ENCODE results near the gene VPREB1.
"Not testable (repeated sequence)": the region's sequence is repeated elsewhere in the genome, so short reads cannot be mapped to it uniquely, and the experiment has no call there.

VPREB1 gene

GRCh38 chr22:22207845-22208564, 36.6 kb upstream of the VPREB1 start:
- Mint-ChIP-seq H3K27me3 (ENCODE audit: low read depth) (no peaks in the 10 kb centered on the region), H3K27ac (peak overlapping the region; percentile 86), H3K4me3 (peak overlapping the region; percentile 65), H3K9me3 (no peaks in the 10 kb centered on the region), H3K4me1 (ENCODE audit: low read depth) (peaks cover 34% of the 10 kb centered on the region), H3K36me3 (ENCODE audit: low read depth) (no peaks in the 10 kb centered on the region)

GRCh38 chr22:22208652-22209051, 35.9 kb upstream of the VPREB1 start:
- Mint-ChIP-seq H3K4me3 (peak overlapping the region; percentile 44), H3K27ac (peak overlapping the region; percentile 55), H3K4me1 (ENCODE audit: low read depth) (peaks cover 34% of the 10 kb centered on the region), H3K9me3 (no peaks in the 10 kb centered on the region), H3K27me3 (ENCODE audit: low read depth) (no peaks in the 10 kb centered on the region), H3K36me3 (ENCODE audit: low read depth) (no peaks in the 10 kb centered on the region)

GRCh38 chr22:22209080-22209640, 35.4 kb upstream of the VPREB1 start:
- H3K27me3 Mint-ChIP-seq (ENCODE audit: low read depth); H3K36me3 Mint-ChIP-seq (ENCODE audit: low read depth); H3K4me3 Mint-ChIP-seq; H3K9me3 Mint-ChIP-seq: not testable (repeated sequence)
- H3K4me1 Mint-ChIP-seq (ENCODE audit: low read depth) = peaks cover 34% of the 10 kb centered on the region
- H3K27ac Mint-ChIP-seq = peak overlapping the region; percentile 58

- peak overlapping the region; percentile 98 for H3K27ac Mint-ChIP-seq
- H3K4me3 Mint-ChIP-seq = peak overlapping the region; percentile 65
- H3K9me3 Mint-ChIP-seq = no peaks in the 10 kb centered on the region
- H3K36me3 Mint-ChIP-seq (ENCODE audit: low read depth) = no peaks in the 10 kb centered on the region
- H3K27me3 Mint-ChIP-seq (ENCODE audit: low read depth) = no peaks in the 10 kb centered on the region
- H3K4me1 Mint-ChIP-seq (ENCODE audit: low read depth) = peaks cover 34% of the 10 kb centered on the region
Measured at GRCh38 chr22:22210375-22210774, 34.2 kb upstream of the VPREB1 start.

GRCh38 chr22:22210889-22211833, 33.4 kb upstream of the VPREB1 start:
- no peaks in the 10 kb centered on the region for H3K27me3 Mint-ChIP-seq (ENCODE audit: low read depth)
- no peaks in the 10 kb centered on the region for H3K9me3 Mint-ChIP-seq
- H3K27ac Mint-ChIP-seq = peak overlapping the region; percentile 98
- no peaks in the 10 kb centered on the region for H3K36me3 Mint-ChIP-seq (ENCODE audit: low read depth)
- no peak overlapping the region for H3K4me3 Mint-ChIP-seq
- peaks cover 34% of the 10 kb centered on the region for H3K4me1 Mint-ChIP-seq (ENCODE audit: low read depth)

- no peak overlapping the region for H3K27ac Mint-ChIP-seq
- no peaks in the 10 kb centered on the region for H3K9me3 Mint-ChIP-seq
- H3K27me3 Mint-ChIP-seq (ENCODE audit: low read depth) = no peaks in the 10 kb centered on the region
- peaks cover 27% of the 10 kb centered on the region for H3K4me1 Mint-ChIP-seq (ENCODE audit: low read depth)
- no peak overlapping the region for H3K4me3 Mint-ChIP-seq
- no peaks in the 10 kb centered on the region for H3K36me3 Mint-ChIP-seq (ENCODE audit: low read depth)
Measured at GRCh38 chr22:22213231-22213630, 31.4 kb upstream of the VPREB1 start.

- H3K9me3 Mint-ChIP-seq = no peaks in the 10 kb centered on the region
- H3K27me3 Mint-ChIP-seq (ENCODE audit: low read depth) = no peaks in the 10 kb centered on the region
- H3K36me3 Mint-ChIP-seq (ENCODE audit: low read depth) = no peaks in the 10 kb centered on the region
- peaks cover 15% of the 10 kb centered on the region for H3K4me1 Mint-ChIP-seq (ENCODE audit: low read depth)
- no peak overlapping the region for H3K4me3 Mint-ChIP-seq
- H3K27ac Mint-ChIP-seq = no peak overlapping the region
Measured at GRCh38 chr22:22214819-22215329, 29.7 kb upstream of the VPREB1 start.

GRCh38 chr22:22215659-22216449, 28.7 kb upstream of the VPREB1 start:
- Mint-ChIP-seq H3K36me3 (ENCODE audit: low read depth) (no peaks in the 10 kb centered on the region), H3K27me3 (ENCODE audit: low read depth) (no peaks in the 10 kb centered on the region), H3K27ac (no peak overlapping the region), H3K4me1 (ENCODE audit: low read depth) (peaks cover 10% of the 10 kb centered on the region), H3K4me3 (no peak overlapping the region), H3K9me3 (no peaks in the 10 kb centered on the region)

GRCh38 chr22:22216450-22216959, 28.1 kb upstream of the VPREB1 start:
- Mint-ChIP-seq H3K27me3 (ENCODE audit: low read depth) (no peaks in the 10 kb centered on the region), H3K4me3 (no peak overlapping the region), H3K9me3 (no peaks in the 10 kb centered on the region), H3K36me3 (ENCODE audit: low read depth) (no peaks in the 10 kb centered on the region), H3K27ac (no peak overlapping the region), H3K4me1 (ENCODE audit: low read depth) (peaks cover 4% of the 10 kb centered on the region)

GRCh38 chr22:22218302-22218701, 26.3 kb upstream of the VPREB1 start:
- no peaks in the 10 kb centered on the region for H3K9me3 Mint-ChIP-seq
- no peaks in the 10 kb centered on the region for H3K4me1 Mint-ChIP-seq (ENCODE audit: low read depth)
- H3K4me3 Mint-ChIP-seq = no peak overlapping the region
- no peaks in the 10 kb centered on the region for H3K27me3 Mint-ChIP-seq (ENCODE audit: low read depth)
- no peaks in the 10 kb centered on the region for H3K36me3 Mint-ChIP-seq (ENCODE audit: low read depth)
- H3K27ac Mint-ChIP-seq = no peak overlapping the region

GRCh38 chr22:22219140-22219996, 25.2 kb upstream of the VPREB1 start:
- Mint-ChIP-seq H3K4me3 (no peak overlapping the region), H3K27ac (no peak overlapping the region), H3K9me3 (no peaks in the 10 kb centered on the region), H3K4me1 (ENCODE audit: low read depth) (no peaks in the 10 kb centered on the region), H3K27me3 (ENCODE audit: low read depth) (no peaks in the 10 kb centered on the region), H3K36me3 (ENCODE audit: low read depth) (no peaks in the 10 kb centered on the region)

GRCh38 chr22:22221043-22221442, 23.5 kb upstream of the VPREB1 start:
- H3K36me3 Mint-ChIP-seq (ENCODE audit: low read depth); H3K4me3 Mint-ChIP-seq; H3K27me3 Mint-ChIP-seq (ENCODE audit: low read depth); H3K27ac Mint-ChIP-seq; H3K4me1 Mint-ChIP-seq (ENCODE audit: low read depth); H3K9me3 Mint-ChIP-seq: not testable (repeated sequence)

- Mint-ChIP-seq H3K36me3 (ENCODE audit: low read depth) (no peaks in the 10 kb centered on the region), H3K4me1 (ENCODE audit: low read depth) (no peaks in the 10 kb centered on the region), H3K27me3 (ENCODE audit: low read depth) (no peaks in the 10 kb centered on the region), H3K9me3 (no peaks in the 10 kb centered on the region), H3K4me3 (no peak overlapping the region), H3K27ac (no peak overlapping the region)
Measured at GRCh38 chr22:22226448-22227187, 18.0 kb upstream of the VPREB1 start.

Measured in T-helper 1 cell treated with Interleukin-12 subunit alpha and Interleukin-12 subunit beta and Interleukin-4 antibody, amounts not matched to agents 30 μg/mL and 1 μg/mL, for 36 hours (primary cell).